Measurements from ENCODE around the gene MSRB3. TPM values are rescaled to one million over a fixed set of nuclear protein-coding genes. Genes with fewer than 3 reads are reported as not detected.

The MSRB3 gene
- total and polyA plus RNA-seq, 2 donors (not counting 1 experiment from before 2014, with no cell fraction given), result 46.9 to 105 TPM

- Histone ChIP-seq H4K20me1 (ENCODE audit: control insufficient read depth, extremely low read depth, insufficient read depth, low read length) (no peaks in the 10 kb centered on the region), H3K4me3 (replicated peaks in 1 of 4; ENCODE audit: control extremely low read depth in 1 of 4, insufficient read depth in 1 of 4, low read depth in 3 of 4, low read length in 4 of 4) (no peak overlapping the region), H3K36me3 (ENCODE audit: control insufficient read depth, insufficient read depth, low read length) (no peaks in the 10 kb centered on the region), H3K9ac (ENCODE audit: insufficient read depth, low read length) (no peak overlapping the region), H3K4me2 (ENCODE audit: extremely low read depth, insufficient read depth, low read length) (no peak overlapping the region), H3K9me3 (ENCODE audit: control insufficient read depth, insufficient read depth, low read depth, low read length) (no peaks in the 10 kb centered on the region), H3K27me3 (ENCODE audit: control insufficient read depth, insufficient read depth, low read length) (no peaks in the 10 kb centered on the region), H3K27ac (ENCODE audit: insufficient read depth, low read length) (no peak overlapping the region), H2AFZ (ENCODE audit: low read length) (no peak overlapping the region), H3K4me1 (ENCODE audit: control insufficient read depth, extremely low read depth, insufficient read depth, low read length) (peaks cover 2% of the 10 kb centered on the region), H3K79me2 (ENCODE audit: control insufficient read depth, insufficient read depth, low read length) (peaks cover 55% of the 10 kb centered on the region)
- no peak for DNase-seq (ENCODE audit: low read depth in 2 of 2)
- TF ChIP-seq CTCF (conservative IDR thresholded peaks at IDR 0.05 in 1 of 2, IDR thresholded peaks at IDR 0.05 in 1 of 2; ENCODE audit: low read depth in 1 of 2, low read length in 2 of 2) (no peak), EZH2 (IDR thresholded peaks at IDR 0.05; ENCODE audit: low read length, missing control alignments) (no peak)
These were observed 18.2 kb downstream of the MSRB3 start for GRCh38 chr12:65296508-65297265.

GRCh38 chr12:65300097-65300496 lies 21.6 kb downstream of the MSRB3 start:
- no peak overlapping the region for H3K4me3 ChIP-seq (replicated peaks in 1 of 4; ENCODE audit: control extremely low read depth in 1 of 4, insufficient read depth in 1 of 4, low read depth in 3 of 4, low read length in 4 of 4)
- H2AFZ ChIP-seq (ENCODE audit: low read length), result no peak overlapping the region
- no peaks in the 10 kb centered on the region for H3K36me3 ChIP-seq (ENCODE audit: control insufficient read depth, insufficient read depth, low read length)
- H3K9ac ChIP-seq (ENCODE audit: insufficient read depth, low read length), result no peak overlapping the region
- H3K4me2 ChIP-seq (ENCODE audit: extremely low read depth, insufficient read depth, low read length), result no peak overlapping the region
- H3K27ac ChIP-seq (ENCODE audit: insufficient read depth, low read length), result no peak overlapping the region
- H3K79me2 ChIP-seq (ENCODE audit: control insufficient read depth, insufficient read depth, low read length), result peaks cover 40% of the 10 kb centered on the region
- DNase-seq (ENCODE audit: low read depth in 2 of 2), result no peak
- no peaks in the 10 kb centered on the region for H3K27me3 ChIP-seq (ENCODE audit: control insufficient read depth, insufficient read depth, low read length)
- peaks cover 2% of the 10 kb centered on the region for H3K4me1 ChIP-seq (ENCODE audit: control insufficient read depth, extremely low read depth, insufficient read depth, low read length)
- no peak for TF ChIP-seq CTCF (conservative IDR thresholded peaks at IDR 0.05 in 1 of 2, IDR thresholded peaks at IDR 0.05 in 1 of 2; ENCODE audit: low read depth in 1 of 2, low read length in 2 of 2)
- TF ChIP-seq EZH2 (IDR thresholded peaks at IDR 0.05; ENCODE audit: low read length, missing control alignments), result no peak
- H3K9me3 ChIP-seq (ENCODE audit: control insufficient read depth, insufficient read depth, low read depth, low read length), result no peaks in the 10 kb centered on the region
- H4K20me1 ChIP-seq (ENCODE audit: control insufficient read depth, extremely low read depth, insufficient read depth, low read length), result no peaks in the 10 kb centered on the region

GRCh38 chr12:65300679-65301349 lies 22.3 kb downstream of the MSRB3 start:
- H3K27me3 ChIP-seq (ENCODE audit: control insufficient read depth, insufficient read depth, low read length), result no peaks in the 10 kb centered on the region
- H4K20me1 ChIP-seq (ENCODE audit: control insufficient read depth, extremely low read depth, insufficient read depth, low read length), result no peaks in the 10 kb centered on the region
- no peaks in the 10 kb centered on the region for H3K9me3 ChIP-seq (ENCODE audit: control insufficient read depth, insufficient read depth, low read depth, low read length)
- H3K36me3 ChIP-seq (ENCODE audit: control insufficient read depth, insufficient read depth, low read length), result no peaks in the 10 kb centered on the region
- peaks cover 3% of the 10 kb centered on the region for H3K4me1 ChIP-seq (ENCODE audit: control insufficient read depth, extremely low read depth, insufficient read depth, low read length)
- no peak overlapping the region for H3K9ac ChIP-seq (ENCODE audit: insufficient read depth, low read length)
- no peak overlapping the region for H3K4me2 ChIP-seq (ENCODE audit: extremely low read depth, insufficient read depth, low read length)
- TF ChIP-seq CTCF (conservative IDR thresholded peaks at IDR 0.05 in 1 of 2, IDR thresholded peaks at IDR 0.05 in 1 of 2; ENCODE audit: low read depth in 1 of 2, low read length in 2 of 2) (peak; percentile 36 to 58), EZH2 (IDR thresholded peaks at IDR 0.05; ENCODE audit: low read length, missing control alignments) (no peak)
- H2AFZ ChIP-seq (ENCODE audit: low read length), result no peak overlapping the region
- H3K27ac ChIP-seq (ENCODE audit: insufficient read depth, low read length), result no peak overlapping the region
- DNase-seq (ENCODE audit: low read depth in 2 of 2), result peak; percentile 24 to 28
- peaks cover 43% of the 10 kb centered on the region for H3K79me2 ChIP-seq (ENCODE audit: control insufficient read depth, insufficient read depth, low read length)
- no peak overlapping the region for H3K4me3 ChIP-seq (replicated peaks in 1 of 4; ENCODE audit: control extremely low read depth in 1 of 4, insufficient read depth in 1 of 4, low read depth in 3 of 4, low read length in 4 of 4)
